Measurements from ENCODE around the gene RADIL.
"Not testable (repeated sequence)": the region's sequence is repeated elsewhere in the genome, so short reads cannot be mapped to it uniquely, and the experiment has no call there.

The RADIL gene

GRCh38 chr7:4805110-4805983 is 78.2 kb downstream of the RADIL start:
- DNase-seq, result no peak

GRCh38 chr7:4803397-4804241 is 79.9 kb downstream of the RADIL start:
- no peak for DNase-seq

GRCh38 chr7:4802577-4802976 is 80.9 kb downstream of the RADIL start:
- not testable (repeated sequence) for DNase-seq

GRCh38 chr7:4801839-4802231 is 81.7 kb downstream of the RADIL start:
- DNase-seq, result no peak

- DNase-seq, result no peak
These were observed 82.3 kb downstream of the RADIL start for GRCh38 chr7:4800926-4801838.

- DNase-seq, result no peak
These were observed 83.0 kb downstream of the RADIL start for GRCh38 chr7:4800487-4800886.

GRCh38 chr7:4799508-4800268 is 83.8 kb downstream of the RADIL start:
- DNase-seq, result no peak

GRCh38 chr7:4798706-4799235 is 84.7 kb downstream of the RADIL start:
- DNase-seq, result no peak

- no peak for DNase-seq
These were observed 85.4 kb downstream of the RADIL start for GRCh38 chr7:4797858-4798705.

- DNase-seq, result no peak
These were observed 87.1 kb downstream of the RADIL start for GRCh38 chr7:4796453-4796852.

GRCh38 chr7:4794591-4795350 is 88.7 kb downstream of the RADIL start:
- no peak for DNase-seq

GRCh38 chr7:4794171-4794570 is 89.3 kb downstream of the RADIL start:
- DNase-seq, result not testable (repeated sequence)

GRCh38 chr7:4793385-4793993 is 90.0 kb downstream of the RADIL start:
- DNase-seq, result not testable (repeated sequence)

GRCh38 chr7:4792537-4793126 is 90.9 kb downstream of the RADIL start:
- DNase-seq, result no peak

GRCh38 chr7:4791738-4792536 is 91.6 kb downstream of the RADIL start:
- no peak for DNase-seq

GRCh38 chr7:4791101-4791737 is 92.3 kb downstream of the RADIL start:
- no peak for DNase-seq

- no peak for DNase-seq
These were observed 93.0 kb downstream of the RADIL start for GRCh38 chr7:4790516-4790991.

GRCh38 chr7:4790078-4790465 is 93.4 kb downstream of the RADIL start:
- no peak for DNase-seq

Measured in NCI-H748 treated with DMSO at 0.1 percent for 48 hours (cell line).